T follicular helper cell (primary cell): ENCODE data around the gene PACS2.

Experiments
- DNase-seq: peaks from one replicate; pipeline ENCODE4 v3.0.0-alpha.2; 2020; ENCODE audit warnings: low read depth

Gene PACS2

DNA sequence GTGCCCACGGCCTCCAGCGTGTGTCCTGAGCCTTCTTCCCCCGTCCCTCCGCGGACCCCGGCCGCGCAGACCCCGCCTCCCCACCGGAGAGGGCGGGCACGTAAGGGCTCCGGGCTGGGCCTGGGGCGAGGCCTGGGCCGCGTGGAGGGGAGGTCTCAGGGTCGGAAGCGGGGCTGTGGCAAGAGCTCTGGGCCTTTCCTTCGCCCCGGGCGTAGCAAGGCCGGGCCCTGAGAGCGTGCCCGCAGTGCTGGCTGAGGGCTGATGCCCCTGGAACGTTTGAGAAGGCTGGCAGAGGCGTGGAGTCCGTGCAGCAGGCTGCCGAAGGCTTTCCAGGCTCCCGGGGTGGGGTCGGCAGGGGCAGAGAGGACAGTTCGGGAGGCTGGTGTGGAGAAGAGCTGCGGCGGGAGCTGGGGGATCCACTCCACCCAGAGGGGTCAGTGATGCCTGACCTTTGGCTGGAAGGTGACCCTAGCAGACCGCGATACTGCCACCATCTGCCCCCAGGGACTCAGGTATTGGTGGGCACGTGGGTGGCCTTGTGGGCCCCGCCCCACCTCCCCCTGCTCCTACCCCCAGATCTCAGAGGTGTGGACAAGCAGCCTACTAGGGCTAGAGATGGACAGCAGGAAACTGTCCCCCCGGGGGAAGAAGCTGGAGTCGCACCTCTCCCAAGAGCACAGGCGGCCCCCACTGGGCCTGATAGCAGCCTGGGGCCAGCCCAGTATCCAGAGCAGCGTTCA is 84.3 kb downstream of the PACS2 start:
- DNase-seq = no peak

- DNase-seq = no peak
Measured at GRCh38 chr14:105399466-105399775, 84.9 kb downstream of the PACS2 start.

DNA sequence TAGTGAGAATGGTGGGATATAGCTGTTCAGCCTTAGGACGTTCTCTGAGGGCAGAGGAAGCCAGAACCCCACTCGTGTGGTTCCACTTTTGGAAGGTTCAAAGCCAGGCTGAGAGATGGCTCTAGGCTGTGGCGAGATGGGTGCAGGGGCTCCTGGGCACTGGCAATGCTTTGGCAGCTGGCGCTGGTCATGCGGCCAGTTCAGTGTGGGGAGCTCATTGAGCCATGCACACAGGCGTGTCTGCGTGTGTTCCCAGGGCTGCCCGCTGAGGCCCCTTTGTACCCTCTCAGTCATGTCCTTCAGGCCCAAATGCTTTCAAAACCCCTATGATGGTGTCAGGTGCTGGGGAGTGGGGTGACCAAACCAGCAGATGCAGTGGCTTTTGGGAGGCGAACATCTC is 85.5 kb downstream of the PACS2 start:
- no peak for DNase-seq

DNA sequence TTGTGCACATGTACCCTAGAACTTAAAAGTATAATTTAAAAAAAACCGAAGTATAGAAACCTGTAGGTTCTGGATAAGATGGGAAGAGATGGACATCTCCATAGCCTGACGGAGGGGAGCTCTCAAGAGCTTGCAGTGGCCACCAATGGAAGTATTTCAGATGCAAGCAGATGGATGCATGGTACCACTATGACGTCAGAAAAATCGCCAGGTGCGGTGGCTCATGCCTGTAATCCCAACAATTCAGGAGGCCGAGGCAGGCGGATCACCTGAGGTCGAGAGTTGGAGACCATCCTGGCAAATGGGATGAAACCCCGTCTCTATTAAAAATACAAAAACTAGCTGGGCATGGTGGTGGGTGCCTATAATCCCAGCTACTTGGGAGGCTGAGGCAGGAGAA is 87.2 kb downstream of the PACS2 start:
- DNase-seq = no peak

GRCh38 chr14:105408592-105408991 is 94.0 kb downstream of the PACS2 start:
- DNase-seq = no peak

GRCh38 chr14:105409364-105409763 is 94.8 kb downstream of the PACS2 start:
- DNase-seq = no peak

GRCh38 chr14:105410642-105411016 is 96.1 kb downstream of the PACS2 start:
- DNase-seq = no peak

GRCh38 chr14:105411017-105411941 is 96.7 kb downstream of the PACS2 start:
- DNase-seq = no peak

DNA sequence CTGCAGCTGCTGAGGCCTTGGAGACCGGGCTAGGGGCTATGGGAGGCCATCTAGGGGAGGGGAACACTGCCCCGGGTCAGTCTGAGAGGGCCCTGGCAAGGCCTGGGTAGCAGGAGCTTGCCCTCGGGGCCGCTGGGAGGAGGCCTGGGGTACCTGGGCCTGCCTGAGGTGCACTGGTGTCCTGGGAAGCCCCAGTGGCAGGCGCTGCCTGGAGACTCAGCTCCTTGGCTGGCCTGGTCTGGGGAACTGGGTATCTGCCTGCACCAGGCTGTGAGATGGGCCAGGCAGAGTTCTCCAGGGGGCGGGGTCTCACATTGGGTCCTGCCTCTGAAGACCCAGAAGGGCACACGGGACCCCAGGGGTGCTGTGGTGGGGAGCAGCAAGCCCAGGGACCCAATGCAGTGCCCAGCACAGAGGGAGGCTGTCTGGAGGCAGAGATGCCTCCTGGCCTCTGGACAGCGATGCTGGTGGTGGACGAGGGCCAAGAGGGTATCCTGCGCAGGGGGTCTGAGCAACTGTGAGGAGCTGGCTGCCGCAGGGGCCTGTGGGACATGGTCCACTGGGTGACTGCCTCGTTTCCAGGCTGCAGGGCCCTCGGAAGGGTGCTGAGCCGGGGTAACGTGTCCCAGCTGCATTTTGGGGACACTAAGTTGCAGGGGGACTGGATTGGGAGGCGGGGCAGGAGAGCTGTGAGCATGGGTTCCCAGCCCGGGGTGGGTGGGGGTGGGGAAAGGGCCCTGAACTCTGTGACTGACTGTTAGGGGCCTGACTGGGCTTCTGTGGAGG is 97.6 kb downstream of the PACS2 start:
- no peak for DNase-seq

DNA sequence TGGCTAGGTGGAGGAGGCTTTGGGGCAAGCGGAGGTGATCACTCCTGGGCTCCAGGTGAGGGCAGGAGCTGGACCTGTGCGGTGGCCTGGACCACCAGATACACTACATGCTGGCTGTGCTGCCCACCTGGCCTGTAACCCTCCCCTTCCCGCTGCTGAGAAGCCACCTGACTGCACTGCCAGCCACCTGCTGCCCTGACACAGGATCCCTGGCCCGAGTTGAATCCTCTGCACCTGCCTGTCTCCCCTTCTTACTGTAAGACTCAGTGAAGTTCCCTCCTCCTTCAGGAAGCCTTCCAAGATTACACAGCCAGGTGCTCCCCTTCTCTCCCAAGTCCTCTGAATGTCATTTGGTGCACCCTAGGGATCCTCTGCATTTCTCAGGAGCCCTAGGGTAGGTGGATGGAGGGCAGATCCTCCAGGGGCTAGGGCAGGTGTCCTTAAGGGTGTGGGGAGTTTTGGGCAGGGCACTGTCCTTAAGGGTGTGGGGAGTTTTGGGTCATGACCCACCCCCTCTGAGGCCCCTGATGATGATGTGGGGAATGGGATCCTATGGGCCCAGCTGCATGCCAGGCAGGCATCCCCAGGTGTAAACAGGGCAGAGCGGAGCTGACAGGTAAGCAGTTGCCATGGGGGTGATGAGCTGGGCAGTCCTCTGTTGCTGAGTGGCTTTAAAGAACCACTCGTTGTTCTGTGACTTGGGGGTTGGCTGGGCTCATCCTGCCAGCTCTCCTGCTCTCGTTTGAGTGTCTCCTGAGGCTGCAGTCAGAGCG is 98.4 kb downstream of the PACS2 start:
- no peak for DNase-seq

DNA sequence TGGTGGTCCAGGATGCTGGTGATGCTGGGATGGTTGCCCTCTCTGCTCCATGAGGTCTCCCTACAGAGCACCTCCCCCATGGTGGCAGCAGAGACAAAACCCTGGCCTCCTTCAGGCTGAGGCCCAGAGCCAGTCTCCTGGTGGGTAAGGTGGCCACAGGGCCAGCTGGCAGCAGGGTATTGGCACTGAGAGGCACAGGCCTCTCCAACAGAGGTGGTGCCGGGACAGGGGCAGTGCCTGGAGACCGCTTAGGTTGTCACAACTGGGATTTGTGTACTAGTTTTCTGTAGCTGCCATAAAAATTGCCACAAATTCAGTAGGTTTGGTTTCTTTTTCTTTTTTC is 99.0 kb downstream of the PACS2 start:
- no peak for DNase-seq

- DNase-seq = peak; percentile 28
Measured at GRCh38 chr14:105414456-105415371, 100.2 kb downstream of the PACS2 start.

DNA sequence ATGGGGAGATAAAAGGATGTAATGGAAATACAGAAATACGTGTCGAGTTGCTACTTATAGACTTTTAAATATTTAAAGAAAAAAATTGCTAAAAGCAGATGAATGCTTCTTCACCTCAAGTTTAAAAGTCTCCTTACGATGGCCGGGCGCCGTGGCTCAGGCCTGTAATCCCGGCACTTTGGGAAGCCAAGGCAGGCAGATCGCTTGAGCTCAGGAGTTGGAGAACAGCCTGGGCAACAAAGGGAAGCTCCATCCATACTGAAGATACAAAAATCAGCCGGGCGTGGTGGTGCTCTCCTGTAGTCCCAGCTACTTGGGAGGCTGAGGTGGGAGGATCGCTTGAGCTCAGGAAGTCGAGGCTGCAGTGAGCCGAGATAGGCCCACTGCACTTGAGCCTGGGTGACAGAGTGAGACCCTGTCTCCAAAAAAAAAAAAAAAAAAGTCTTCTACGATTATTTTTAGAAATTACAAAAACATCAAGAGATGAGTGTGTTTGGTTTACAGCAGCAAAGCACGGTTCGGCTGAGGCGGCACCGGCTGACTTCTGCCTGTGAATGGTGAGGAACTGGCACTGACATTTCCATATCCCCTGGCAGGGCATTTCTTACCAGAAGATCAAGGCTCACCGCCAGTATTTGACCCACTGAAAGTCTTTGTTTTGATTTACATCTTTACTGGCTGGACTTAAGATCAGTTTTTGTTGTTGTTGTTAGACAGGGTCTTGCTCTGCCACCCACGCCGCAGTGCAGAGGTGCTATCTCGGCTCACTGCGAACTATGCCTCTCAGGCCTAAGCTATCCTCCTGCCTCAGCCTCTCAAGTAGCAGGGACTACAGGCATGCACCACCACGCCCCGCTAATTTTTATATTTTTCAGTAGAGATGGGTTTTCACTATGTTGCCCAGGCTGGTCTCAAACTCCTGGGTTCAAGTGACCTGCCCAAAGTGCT is 101.2 kb downstream of the PACS2 start:
- DNase-seq = no peak

GRCh38 chr14:105416671-105417070 is 102.1 kb downstream of the PACS2 start:
- DNase-seq = no peak

GRCh38 chr14:105417690-105418121 is 103.2 kb downstream of the PACS2 start:
- no peak for DNase-seq

- no peak for DNase-seq
Measured at GRCh38 chr14:105418269-105419194, 104.0 kb downstream of the PACS2 start.

DNA sequence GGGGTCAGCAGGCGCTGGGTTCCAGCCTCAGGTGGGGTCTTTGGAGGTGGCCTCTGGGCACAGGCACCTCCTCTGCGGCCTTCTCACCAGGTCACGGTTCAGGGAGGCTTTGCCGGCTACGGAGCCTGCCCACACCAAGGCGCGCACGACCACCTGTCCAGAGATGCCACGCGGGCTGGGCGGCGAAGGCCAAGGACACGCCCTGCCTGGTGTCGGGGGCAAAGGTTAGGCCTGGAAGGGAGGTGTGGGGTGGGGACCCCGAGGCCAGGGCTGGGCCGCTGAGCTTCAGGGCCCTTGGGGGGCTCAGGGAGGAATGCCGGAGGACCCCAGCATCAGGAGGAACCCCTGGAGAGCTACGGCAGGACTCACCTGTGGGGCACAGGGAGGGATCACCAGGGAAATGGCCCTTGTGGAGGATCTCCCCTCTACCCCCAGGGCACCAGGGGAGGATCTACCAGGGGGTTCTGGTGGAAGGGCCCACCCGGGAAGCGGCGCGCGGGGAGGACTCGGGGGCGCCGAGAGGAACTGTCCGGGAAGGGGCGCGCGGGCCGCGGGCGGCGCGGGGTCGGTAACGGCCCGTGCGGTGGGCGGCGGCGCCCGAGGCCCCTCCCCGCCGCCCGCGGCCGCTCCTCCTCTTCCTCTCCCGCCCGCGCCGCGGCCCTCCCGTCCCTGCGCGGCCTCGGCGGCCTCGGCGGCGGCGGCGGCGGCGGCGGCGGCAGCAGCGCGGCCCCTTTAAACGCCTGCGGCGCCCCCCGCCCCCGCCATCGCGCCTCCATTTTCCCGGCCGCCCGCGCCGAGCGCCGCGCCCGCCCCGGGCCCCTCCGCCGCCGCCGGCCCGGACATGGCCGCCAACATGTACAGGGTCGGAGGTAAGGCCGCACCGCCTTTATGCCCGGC is 104.9 kb downstream of the PACS2 start, which contains the start of gene MTA1:
Gene MTA1 (plus strand): TSS at position 633 of the 897 bp plus-strand sequence. CDS start 209 bp downstream, at position 842.
- peak; percentile 28 for DNase-seq
